Stimulated activated CD4-positive, alpha-beta T cell treated with anti-CD3 and anti-CD28 coated beads, Interleukin-2, amount 100 ng/mL, for 24 hours (primary cell): ENCODE results near the gene CISTR.

Experiments used
- DNase-seq, 2 donors: peaks; one replicate each; pipeline ENCODE4 v3.0.0-alpha.2; 2020

Gene CISTR

GRCh38 chr12:53713516-53713915 is 38.3 kb downstream of the CISTR start:
- DNase-seq = no peak

GRCh38 chr12:53712059-53712643 is 39.6 kb downstream of the CISTR start:
- no peak for DNase-seq

DNA sequence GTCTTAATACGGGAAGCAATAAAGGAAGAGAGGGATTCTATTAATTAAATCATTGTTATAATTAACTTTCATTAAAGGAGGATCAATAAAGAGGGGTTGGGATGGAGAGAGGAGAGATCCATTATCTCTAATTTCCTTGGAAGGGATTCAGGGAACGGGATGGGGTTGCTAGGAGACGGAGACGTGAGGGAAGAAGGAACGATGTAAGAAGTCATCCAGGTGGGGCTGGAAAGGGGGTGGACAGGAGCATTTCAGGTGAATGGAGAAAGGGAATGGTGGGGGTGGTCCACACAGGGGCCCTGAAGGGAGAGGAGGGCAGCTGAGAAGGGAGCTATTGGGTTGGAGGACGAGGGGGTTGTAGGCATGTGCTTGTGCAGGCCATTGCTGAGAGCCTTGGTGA is 41.7 kb downstream of the CISTR start:
- DNase-seq = no peak

DNA sequence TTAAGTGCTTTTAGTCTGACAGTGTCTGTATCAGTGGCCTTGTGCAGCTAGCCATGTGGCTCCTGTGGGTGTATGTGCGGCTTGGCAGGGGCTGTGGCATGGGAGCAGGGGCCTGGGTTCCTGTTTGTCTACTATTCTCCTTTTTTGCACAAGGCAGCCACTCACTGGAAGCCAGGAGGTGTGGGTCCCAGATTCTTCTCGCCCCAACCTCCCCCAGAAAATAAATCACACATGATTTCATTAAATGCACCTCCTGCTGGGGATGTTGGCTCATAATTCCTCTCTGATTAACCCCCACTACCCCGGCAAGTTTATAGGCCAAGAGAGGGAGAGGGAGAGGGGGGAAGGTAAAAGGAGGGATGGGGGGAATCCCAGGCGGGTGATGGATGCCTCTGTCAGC is 42.1 kb downstream of the CISTR start:
- DNase-seq = no peak

- no peak for DNase-seq
These were observed 45.7 kb downstream of the CISTR start for GRCh38 chr12:53706080-53706479.

- DNase-seq = no peak
These were observed 48.0 kb downstream of the CISTR start for GRCh38 chr12:53703756-53704155.

- DNase-seq = peak; percentile 81 to 82
These were observed 50.1 kb downstream of the CISTR start for GRCh38 chr12:53701518-53702264.

DNA sequence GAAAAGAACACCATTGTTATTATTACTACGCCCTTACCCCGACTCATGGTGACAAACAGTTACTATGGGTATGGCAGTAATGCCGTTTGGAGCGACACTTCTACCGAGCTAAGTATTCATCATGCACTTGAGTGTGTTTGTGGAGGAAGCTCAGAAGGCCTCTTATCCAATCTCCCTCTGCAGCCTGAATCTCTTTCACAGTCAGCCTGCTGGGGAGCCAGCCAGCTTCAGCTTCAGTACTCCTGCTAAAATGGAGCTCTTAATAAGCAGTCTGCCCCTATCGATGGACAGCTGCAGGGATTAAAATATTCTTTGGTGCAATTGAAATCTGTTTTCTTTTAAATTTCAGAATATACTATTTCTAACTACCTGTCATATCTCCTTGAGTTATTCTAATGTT is 51.2 kb downstream of the CISTR start:
- no peak for DNase-seq

DNA sequence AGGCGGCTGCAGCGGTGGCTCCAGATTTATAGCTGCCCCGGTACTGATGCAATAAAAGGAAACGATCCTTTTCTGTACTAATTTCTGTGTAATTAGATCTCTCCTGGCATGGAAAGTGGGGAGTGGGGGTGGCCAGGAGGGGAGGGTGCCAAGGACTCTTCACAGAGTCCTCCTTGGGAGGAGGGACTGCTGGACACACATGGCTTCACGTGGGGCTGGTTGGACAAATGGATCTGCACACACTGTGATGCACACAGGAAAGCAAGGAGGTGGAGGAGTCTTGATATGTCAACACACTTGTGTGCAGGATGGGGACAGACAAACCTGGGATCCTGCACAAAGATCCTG is 52.1 kb downstream of the CISTR start:
- no peak for DNase-seq

- no peak for DNase-seq
These were observed 52.7 kb downstream of the CISTR start for GRCh38 chr12:53698948-53699677.

DNA sequence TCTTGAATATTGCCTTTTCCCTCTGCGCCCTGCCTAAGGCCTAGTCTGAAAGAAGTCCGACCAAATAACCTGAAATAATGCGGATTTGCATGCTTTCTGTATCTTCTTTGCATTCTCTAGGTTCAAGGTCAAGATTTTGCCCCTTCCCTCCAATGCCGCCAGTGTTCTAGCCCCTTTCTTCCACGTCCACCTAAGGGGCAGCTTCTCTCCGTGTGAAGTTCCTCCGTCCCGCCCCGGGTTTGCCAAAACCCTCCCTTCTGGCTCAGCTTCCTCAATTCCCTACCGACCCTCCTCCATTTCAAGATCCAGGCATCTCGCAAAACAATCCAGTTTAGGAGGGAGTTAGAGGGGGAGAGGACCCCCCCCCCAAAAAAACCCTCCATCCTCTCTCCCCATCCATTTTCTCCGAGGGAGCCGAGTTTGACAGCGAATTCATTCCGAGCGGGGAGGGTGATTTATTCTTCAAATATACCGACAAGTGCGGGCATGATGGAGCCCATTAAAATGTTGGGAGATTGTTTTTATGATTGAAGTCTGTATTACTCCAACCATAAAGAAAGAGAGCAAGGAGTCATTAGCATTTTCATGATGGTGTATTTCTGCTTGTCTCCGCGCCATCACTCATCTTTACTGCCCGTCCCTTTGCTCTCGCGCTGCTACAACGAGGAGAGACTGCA is 55.0 kb downstream of the CISTR start:
- no peak for DNase-seq
